H1 (cell line): ENCODE data around the gene GSTA1. TPM values are rescaled to one million over a fixed set of nuclear protein-coding genes. Genes with fewer than 3 reads are reported as not detected.

Experiments used
- CHD2 ChIP-seq: IDR thresholded peaks from 2 replicates; pipeline ENCODE4 v1.6.1; 2012; ENCODE audit warnings: low read length, improper control_type of control experiment
- CHD7 ChIP-seq: fragments of 300-600 bp; sonication (generic); IDR thresholded peaks from 2 replicates; pipeline ENCODE4 v1.7.1; 2012; ENCODE audit warnings: low read length, moderate library complexity, mild to moderate bottlenecking, inconsistent platforms; ENCODE audit not compliant: insufficient replicate concordance
- POLR2A ChIP-seq, 2 experiments: IDR thresholded peaks; 1 replicate in 1 of 2; 2 replicates in 1 of 2; pipeline ENCODE4 v1.6.1; 2011; ENCODE audit warnings: low read depth in 2 of 2, low read length in 2 of 2, mild to moderate bottlenecking in 2 of 2; ENCODE audit errors: control extremely low read depth in 1 of 2
- RBBP5 ChIP-seq: IDR thresholded peaks from 2 replicates; pipeline ENCODE4 v1.7.1; 2012; ENCODE audit warnings: low read depth, mild to moderate bottlenecking, inconsistent platforms, low read length, moderate library complexity, borderline replicate concordance
- RNF2 ChIP-seq: fragments of 200-900, 300-1000 bp; sonication (generic); IDR thresholded peaks from 2 replicates; pipeline ENCODE4 v1.7.1; 2016; ENCODE audit warnings: borderline replicate concordance, low read depth, mild to moderate bottlenecking, antibody characterized with exemption, low read length; ENCODE audit not compliant: poor library complexity, severe bottlenecking; ENCODE audit errors: missing control alignments
- SIX5 ChIP-seq: IDR thresholded peaks from 2 replicates; pipeline ENCODE4 v1.6.1; 2011; ENCODE audit warnings: mild to moderate bottlenecking, low read depth, low read length
- USF2 ChIP-seq: IDR thresholded peaks from 2 replicates; pipeline ENCODE4 v1.6.1; 2011; ENCODE audit warnings: low read length, improper control_type of control experiment
- polyA plus RNA-seq, 7 experiments: library from polyadenylated mRNA; depleted of rRNA in 3 of 7; stranded (reverse) in 5 of 7; unstranded in 2 of 7; fragments of >200 nt in 5 of 7; fragments of 200-250 nt in 2 of 7; gene quantifications; 1 replicate in 5 of 7; 2 replicates in 1 of 7; 4 replicates in 1 of 7; pipeline versions ENCODE4 v1.2.1 to v1.2.3, GENCODE V29; 2011 to 2013; ENCODE audit warnings: missing spikeins in 2 of 7, mixed read lengths in 2 of 7
- total RNA-seq: library from RNA; stranded (reverse); fragmentation: NEBNext Ultra II Directional; extraction: Animal tissue kit (Norgen Biotek cat#: 25700); gene quantifications from 2 replicates; pipeline ENCODE4 v1.2.1, GENCODE V29; 2021
- TF ChIP-seq, protein P1 (sequence below), 3 experiments: IDR thresholded peaks; 1 replicate in 2 of 3; 2 replicates in 1 of 3; pipeline versions ENCODE4 v1.5.1 to v1.6.1; 2011; ENCODE audit warnings: low read length in 3 of 3, mild to moderate bottlenecking in 3 of 3, inconsistent platforms in 2 of 3, low read depth in 1 of 3, moderate library complexity in 1 of 3; ENCODE audit not compliant: insufficient read depth in 1 of 3; ENCODE audit errors: control extremely low read depth in 1 of 3

The GSTA1 gene
- total and polyA plus RNA-seq, 2 of the 8 experiments (the other 6 are each of a cell fraction or from before 2014, with no cell fraction given): 0.08 TPM; not detected in 1

GRCh38 chr6:52754443-52754842 is 49.2 kb downstream of the GSTA1 start (continued):
- TF ChIP-seq CHD7 (no peak), RBBP5 (no peak), POLR2A (IDR thresholded peaks at IDR 0.05; ENCODE audit: control extremely low read depth in 1 of 2, low read depth in 2 of 2, low read length in 2 of 2) (no peak), USF2 (no peak), SIX5 (no peak), RNF2 (no peak), CHD2 (no peak)
- TF ChIP-seq, protein P1, sequence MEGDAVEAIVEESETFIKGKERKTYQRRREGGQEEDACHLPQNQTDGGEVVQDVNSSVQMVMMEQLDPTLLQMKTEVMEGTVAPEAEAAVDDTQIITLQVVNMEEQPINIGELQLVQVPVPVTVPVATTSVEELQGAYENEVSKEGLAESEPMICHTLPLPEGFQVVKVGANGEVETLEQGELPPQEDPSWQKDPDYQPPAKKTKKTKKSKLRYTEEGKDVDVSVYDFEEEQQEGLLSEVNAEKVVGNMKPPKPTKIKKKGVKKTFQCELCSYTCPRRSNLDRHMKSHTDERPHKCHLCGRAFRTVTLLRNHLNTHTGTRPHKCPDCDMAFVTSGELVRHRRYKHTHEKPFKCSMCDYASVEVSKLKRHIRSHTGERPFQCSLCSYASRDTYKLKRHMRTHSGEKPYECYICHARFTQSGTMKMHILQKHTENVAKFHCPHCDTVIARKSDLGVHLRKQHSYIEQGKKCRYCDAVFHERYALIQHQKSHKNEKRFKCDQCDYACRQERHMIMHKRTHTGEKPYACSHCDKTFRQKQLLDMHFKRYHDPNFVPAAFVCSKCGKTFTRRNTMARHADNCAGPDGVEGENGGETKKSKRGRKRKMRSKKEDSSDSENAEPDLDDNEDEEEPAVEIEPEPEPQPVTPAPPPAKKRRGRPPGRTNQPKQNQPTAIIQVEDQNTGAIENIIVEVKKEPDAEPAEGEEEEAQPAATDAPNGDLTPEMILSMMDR (IDR thresholded peaks at IDR 0.05; ENCODE audit: control extremely low read depth in 1 of 3, insufficient read depth in 1 of 3, low read depth in 1 of 3, low read length in 3 of 3): no peak
